H9 (cell line): ENCODE results near the gene ZNF57. TPM values are rescaled to one million over a fixed set of nuclear protein-coding genes. Genes with fewer than 3 reads are reported as not detected.

Source experiments
- DNase-seq: peaks from one replicate; pipeline ENCODE4 v3.0.0-alpha.2; 2017
- H2AFZ ChIP-seq: one replicate; pipeline ENCODE4 v1.6.1; 2013; ENCODE audit warnings: mild to moderate bottlenecking, low read length, control low read depth, moderate library complexity
- H2AK5ac ChIP-seq: 2 replicates; pipeline ENCODE4 v1.6.1; 2013; ENCODE audit warnings: low read length, control low read depth, mixed read lengths; ENCODE audit not compliant: insufficient read length
- H2BK120ac ChIP-seq: one replicate; pipeline ENCODE4 v1.6.1; 2013; ENCODE audit warnings: low read depth, mild to moderate bottlenecking, low read length, control low read depth, inconsistent platforms; ENCODE audit not compliant: poor library complexity, severe bottlenecking
- H2BK12ac ChIP-seq: 2 replicates; pipeline ENCODE4 v1.6.1; 2013; ENCODE audit warnings: low read length, control low read depth, mixed read lengths, low read depth; ENCODE audit not compliant: insufficient read length
- H2BK15ac ChIP-seq: 2 replicates; pipeline ENCODE4 v1.6.1; 2013; ENCODE audit warnings: low read depth, low read length, control low read depth
- H2BK20ac ChIP-seq: one replicate; pipeline ENCODE4 v1.6.1; 2013; ENCODE audit warnings: low read depth, mild to moderate bottlenecking, low read length, control low read depth, inconsistent platforms; ENCODE audit not compliant: poor library complexity, severe bottlenecking
- H2BK5ac ChIP-seq: 2 replicates; pipeline ENCODE4 v1.6.1; 2013; ENCODE audit warnings: low read length, control low read depth, mixed read lengths; ENCODE audit not compliant: insufficient read length
- H3K14ac ChIP-seq: 2 replicates; pipeline ENCODE4 v1.6.1; 2013; ENCODE audit warnings: low read length, control low read depth; ENCODE audit not compliant: insufficient read depth
- H3K18ac ChIP-seq: 2 replicates; pipeline ENCODE4 v1.6.1; 2013; ENCODE audit warnings: low read depth, mild to moderate bottlenecking, mixed read lengths, low read length, control low read depth; ENCODE audit not compliant: insufficient read length
- H3K23ac ChIP-seq: 2 replicates; pipeline ENCODE4 v1.6.1; 2013; ENCODE audit warnings: low read length, control low read depth, mixed read lengths, low read depth; ENCODE audit not compliant: insufficient read length
- H3K23me2 ChIP-seq: 2 replicates; pipeline ENCODE4 v1.6.1; 2013; ENCODE audit warnings: low read depth, mild to moderate bottlenecking, mixed read lengths, low read length, control low read depth; ENCODE audit not compliant: insufficient read length, poor library complexity, severe bottlenecking
- H3K27ac ChIP-seq: 2 replicates; pipeline ENCODE4 v1.5.1; 2013; ENCODE audit warnings: low read length, control low read depth, mixed read lengths, low read depth; ENCODE audit not compliant: insufficient read length
- H3K27me3 ChIP-seq: 2 replicates; pipeline ENCODE4 v1.6.1; 2013; ENCODE audit warnings: low read length, control low read depth, inconsistent platforms; ENCODE audit not compliant: insufficient read depth
- H3K4ac ChIP-seq: 2 replicates; pipeline ENCODE4 v1.6.1; 2013; ENCODE audit warnings: low read depth, mild to moderate bottlenecking, control low read depth, inconsistent platforms, low read length, moderate library complexity
- H3K4me1 ChIP-seq: 2 replicates; pipeline ENCODE4 v1.6.1; 2013; ENCODE audit warnings: low read length, control low read depth, inconsistent platforms; ENCODE audit not compliant: insufficient read depth
- H3K4me2 ChIP-seq: 2 replicates; pipeline ENCODE4 v1.6.1; 2013; ENCODE audit warnings: low read length, control low read depth, mixed read lengths; ENCODE audit not compliant: insufficient read length, insufficient read depth
- H3K56ac ChIP-seq: 2 replicates; pipeline ENCODE4 v1.6.1; 2013; ENCODE audit warnings: low read depth, mild to moderate bottlenecking, mixed read lengths, low read length, control low read depth; ENCODE audit not compliant: insufficient read length
- H3K79me1 ChIP-seq: 2 replicates; pipeline ENCODE4 v1.6.1; 2013; ENCODE audit warnings: low read depth, mild to moderate bottlenecking, moderate library complexity, low read length, control low read depth, inconsistent platforms; ENCODE audit not compliant: insufficient read depth, poor library complexity, severe bottlenecking
- H3K79me2 ChIP-seq: 2 replicates; pipeline ENCODE4 v1.6.1; 2013; ENCODE audit warnings: low read length, control low read depth, inconsistent platforms; ENCODE audit not compliant: insufficient read depth
- H3K9ac ChIP-seq: 2 replicates; pipeline ENCODE4 v1.6.1; 2013; ENCODE audit warnings: low read length, control low read depth, mixed read lengths; ENCODE audit not compliant: insufficient read length; ENCODE audit errors: extremely low read depth
- H3K9me3 ChIP-seq: one replicate; pipeline ENCODE4 v1.6.1; 2013; ENCODE audit warnings: low read depth, low read length, inconsistent platforms; ENCODE audit not compliant: control insufficient read depth
- H3T11ph ChIP-seq: one replicate; pipeline ENCODE4 v1.6.1; 2013; ENCODE audit warnings: mild to moderate bottlenecking, low read length, control low read depth, inconsistent platforms
- H4K20me1 ChIP-seq: one replicate; pipeline ENCODE4 v1.6.1; 2013; ENCODE audit not compliant: control insufficient read depth, insufficient read length, insufficient read depth
- H4K5ac ChIP-seq: 2 replicates; pipeline ENCODE4 v1.6.1; 2013; ENCODE audit warnings: low read depth, mild to moderate bottlenecking, mixed read lengths, low read length, control low read depth; ENCODE audit not compliant: insufficient read length
- H4K8ac ChIP-seq: replicated peaks from 2 replicates; pipeline ENCODE4 v1.6.1; 2013; ENCODE audit warnings: low read length, control low read depth, mixed read lengths, low read depth; ENCODE audit not compliant: insufficient read length
- H4K91ac ChIP-seq: 2 replicates; pipeline ENCODE4 v1.6.1; 2013; ENCODE audit warnings: low read depth, mild to moderate bottlenecking, moderate library complexity, mixed read lengths, low read length, control low read depth; ENCODE audit not compliant: insufficient read length
- H3K27ac Mint-ChIP-seq, 3 experiments: 2 replicates in 2 of 3; 3 replicates in 1 of 3; pipeline ENCODE4 v1.8.0; 2020 to 2021; ENCODE audit warnings: mixed read lengths in 3 of 3, mild to moderate bottlenecking in 1 of 3, moderate library complexity in 1 of 3
- H3K27me3 Mint-ChIP-seq: 2 replicates; pipeline ENCODE4 v1.8.0; 2021; ENCODE audit warnings: low read depth, mild to moderate bottlenecking, moderate library complexity, mixed read lengths
- H3K36me3 Mint-ChIP-seq, 3 experiments: 2 replicates in 2 of 3; 3 replicates in 1 of 3; pipeline ENCODE4 v1.8.0; 2020 to 2021; ENCODE audit warnings: low read depth in 3 of 3, mixed read lengths in 3 of 3; ENCODE audit not compliant: insufficient read depth in 1 of 3
- H3K4me1 Mint-ChIP-seq, 2 experiments: 2 replicates each; pipeline ENCODE4 v1.8.0; 2020; ENCODE audit warnings: mixed read lengths in 2 of 2
- H3K4me3 Mint-ChIP-seq, 2 experiments: 2 replicates in 1 of 2; 3 replicates in 1 of 2; pipeline ENCODE4 v1.8.0; 2020 to 2021; ENCODE audit warnings: mild to moderate bottlenecking in 2 of 2, mixed read lengths in 2 of 2, moderate library complexity in 1 of 2
- H3K9me3 Mint-ChIP-seq, 2 experiments: 2 replicates in 1 of 2; 3 replicates in 1 of 2; pipeline ENCODE4 v1.8.0; 2020; ENCODE audit warnings: mild to moderate bottlenecking in 2 of 2, mixed read lengths in 2 of 2, moderate library complexity in 1 of 2
- WGBS: extraction: QIAGEN DNeasy Blood & Tissue Kit; methylation state at CpG from one replicate; pipeline ENCODE4 v1.1.7; 2013; ENCODE audit warnings: missing lambda C conversion rate, low lambda C conversion rate, mixed read lengths; ENCODE audit not compliant: insufficient read length; ENCODE audit errors: extremely low coverage; 5-methylcytosine and 5-hydroxymethylcytosine counted together
- total RNA-seq: library from RNA; stranded (reverse); gene quantifications from 2 replicates; pipeline ENCODE4 v1.2.1, GENCODE V29; 2021
- TF ChIP-seq, protein P1 (sequence below): fragments of 200-600 bp; sonication (generic); conservative IDR thresholded peaks from 3 replicates; pipeline ENCODE4 v1.8.0; 2021; ENCODE audit warnings: antibody characterized with exemption, mild to moderate bottlenecking

ZNF57 gene
- total RNA-seq, 1 experiment from 2014 or later: 7.8 TPM

- peak overlapping the region; percentile 84 to 92 for H3K4me3 Mint-ChIP-seq
- TF ChIP-seq, protein P1, sequence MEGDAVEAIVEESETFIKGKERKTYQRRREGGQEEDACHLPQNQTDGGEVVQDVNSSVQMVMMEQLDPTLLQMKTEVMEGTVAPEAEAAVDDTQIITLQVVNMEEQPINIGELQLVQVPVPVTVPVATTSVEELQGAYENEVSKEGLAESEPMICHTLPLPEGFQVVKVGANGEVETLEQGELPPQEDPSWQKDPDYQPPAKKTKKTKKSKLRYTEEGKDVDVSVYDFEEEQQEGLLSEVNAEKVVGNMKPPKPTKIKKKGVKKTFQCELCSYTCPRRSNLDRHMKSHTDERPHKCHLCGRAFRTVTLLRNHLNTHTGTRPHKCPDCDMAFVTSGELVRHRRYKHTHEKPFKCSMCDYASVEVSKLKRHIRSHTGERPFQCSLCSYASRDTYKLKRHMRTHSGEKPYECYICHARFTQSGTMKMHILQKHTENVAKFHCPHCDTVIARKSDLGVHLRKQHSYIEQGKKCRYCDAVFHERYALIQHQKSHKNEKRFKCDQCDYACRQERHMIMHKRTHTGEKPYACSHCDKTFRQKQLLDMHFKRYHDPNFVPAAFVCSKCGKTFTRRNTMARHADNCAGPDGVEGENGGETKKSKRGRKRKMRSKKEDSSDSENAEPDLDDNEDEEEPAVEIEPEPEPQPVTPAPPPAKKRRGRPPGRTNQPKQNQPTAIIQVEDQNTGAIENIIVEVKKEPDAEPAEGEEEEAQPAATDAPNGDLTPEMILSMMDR: no peak
- no CpG with 5 or more reads among the region's 17 CpGs for WGBS
Observed at GRCh38 chr19:2945575-2946184, 45.0 kb downstream of the ZNF57 start.

More at GRCh38 chr19:2945575-2946184, 45.0 kb downstream of the ZNF57 start:
- Histone ChIP-seq H3K4me2 (peak overlapping the region; percentile 31), H4K20me1 (no peaks in the 10 kb centered on the region), H3K27me3 (no peaks in the 10 kb centered on the region), H4K8ac (no peak overlapping the region), H3K9me3 (no peaks in the 10 kb centered on the region), H2BK15ac (no peak overlapping the region), H3K18ac (no peak overlapping the region), H2BK12ac (no peak overlapping the region), H2BK20ac (no peak overlapping the region), H2AK5ac (no peak overlapping the region), H3K4me1 (peaks cover 3% of the 10 kb centered on the region; the same call in 1 of the 2 replicates), H4K5ac (no peak overlapping the region), H3K79me1 (no peaks in the 10 kb centered on the region), H3K79me2 (peaks cover 5% of the 10 kb centered on the region; the same call in 1 of the 2 replicates), H3K56ac (no peak overlapping the region), H2BK120ac (no peak overlapping the region), H2BK5ac (no peak overlapping the region), H3K9ac (no peak overlapping the region), H2AFZ (no peak overlapping the region), H3K14ac (no peak overlapping the region), H3K23me2 (peaks cover 5% of the 10 kb centered on the region), H4K91ac (no peak overlapping the region), H3K4ac (no peak overlapping the region), H3K27ac (no peak overlapping the region), H3T11ph (no peak overlapping the region), H3K23ac (no peak overlapping the region)
- Mint-ChIP-seq H3K4me1 (peaks cover 12 to 18% of the 10 kb centered on the region in 2 experiments), H3K27me3 (no peaks in the 10 kb centered on the region), H3K36me3 (no peaks in the 10 kb centered on the region; a peak in 2 of 7 replicates), H3K27ac (peak overlapping the region in 1 of 3 experiments; percentile 72; a peak in 1 of 7 replicates), H3K9me3 (peaks cover 0 to 2% of the 10 kb centered on the region in 2 experiments; a peak in 1 of 5 replicates)
- DNase-seq: no peak
